Cardiac muscle cell (in vitro differentiated cells and primary cell): ENCODE results near the gene MRI1. TPM values are rescaled to one million over a fixed set of nuclear protein-coding genes. Genes with fewer than 3 reads are reported as not detected.

Experiments used
- DNase-seq, 2 donors: peaks; one replicate each; pipeline versions ENCODE4 v3.0.0 to v3.0.0-alpha.2; 2010 to 2017; ENCODE audit warnings: low read depth in 1 of 2, low spot score in 1 of 2
- H3K27ac ChIP-seq: fragments of 200-600 bp; sonication (generic); 2 replicates; pipeline ENCODE4 v1.5.1; 2016
- H3K27me3 ChIP-seq: fragments of 200-600 bp; sonication (generic); 2 replicates; pipeline ENCODE4 v1.6.0; 2016; ENCODE audit warnings: control low read depth
- H3K36me3 ChIP-seq: fragments of 200-600 bp; sonication (generic); 2 replicates; pipeline ENCODE4 v1.5.1; 2016; ENCODE audit warnings: control low read depth
- H3K4me1 ChIP-seq: fragments of 200-600 bp; sonication (generic); 2 replicates; pipeline ENCODE4 v1.8.1; 2017; ENCODE audit warnings: low read depth, mild to moderate bottlenecking, mixed run types
- H3K4me3 ChIP-seq: fragments of 200-600 bp; sonication (generic); 2 replicates; pipeline ENCODE4 v1.5.1; 2016; ENCODE audit warnings: mild to moderate bottlenecking
- H3K9me3 ChIP-seq: fragments of 200-600 bp; sonication (generic); 2 replicates; pipeline ENCODE4 v1.5.1; 2017; ENCODE audit warnings: low read depth, mild to moderate bottlenecking, control low read depth
- CTCF ChIP-seq: IDR thresholded peaks from 2 replicates; pipeline ENCODE4 v1.5.1; 2012; ENCODE audit warnings: low read depth, mild to moderate bottlenecking, low read length
- polyA plus RNA-seq: library from polyadenylated mRNA; unstranded; fragments of >200 nt; fragmentation: Nextera tagmentation; extraction: Ambion mirVana; gene quantifications from 2 replicates; pipeline ENCODE4 v1.2.1, GENCODE V29; 2016
- total RNA-seq: library from RNA; depleted of rRNA; stranded (reverse); fragments of >200 nt; gene quantifications from 2 replicates; pipeline ENCODE4 v1.2.3, GENCODE V29; 2016

The MRI1 gene
- total and polyA plus RNA-seq, 2 experiments from 2014 or later = 24.8 to 92.4 TPM

- Histone ChIP-seq H3K36me3 (no peaks in the 10 kb centered on the region), H3K4me3 (peak overlapping the region; percentile 66), H3K4me1 (peaks cover 5% of the 10 kb centered on the region), H3K27me3 (no peaks in the 10 kb centered on the region), H3K27ac (no peak overlapping the region), H3K9me3 (no peaks in the 10 kb centered on the region)
- TF ChIP-seq CTCF = no peak
- peak; percentile 25 to 30 for DNase-seq
Measured at GRCh38 chr19:13795595-13796300, 31.4 kb downstream of the MRI1 start.

GRCh38 chr19:13796301-13797057 lies 32.2 kb downstream of the MRI1 start:
- Histone ChIP-seq H3K4me3 (peak overlapping the region; percentile 66), H3K4me1 (peaks cover 5% of the 10 kb centered on the region), H3K27ac (no peak overlapping the region), H3K9me3 (no peaks in the 10 kb centered on the region), H3K36me3 (no peaks in the 10 kb centered on the region), H3K27me3 (no peaks in the 10 kb centered on the region)
- DNase-seq = peak in 1 of 2 donors; percentile 95
- peak; percentile 55 for TF ChIP-seq CTCF

- Histone ChIP-seq H3K4me1 (peaks cover 5% of the 10 kb centered on the region), H3K27me3 (no peaks in the 10 kb centered on the region), H3K4me3 (no peak overlapping the region), H3K27ac (no peak overlapping the region), H3K36me3 (no peaks in the 10 kb centered on the region), H3K9me3 (no peaks in the 10 kb centered on the region)
- TF ChIP-seq CTCF = no peak
- DNase-seq = no peak
Measured at GRCh38 chr19:13797058-13797440, 32.7 kb downstream of the MRI1 start.

- no peak for TF ChIP-seq CTCF
- H3K9me3 ChIP-seq = no peaks in the 10 kb centered on the region
- H3K36me3 ChIP-seq = no peaks in the 10 kb centered on the region
- no peak overlapping the region for H3K4me3 ChIP-seq
- H3K27ac ChIP-seq = no peak overlapping the region
- peaks cover 5% of the 10 kb centered on the region for H3K4me1 ChIP-seq
- no peaks in the 10 kb centered on the region for H3K27me3 ChIP-seq
- DNase-seq = peak in 1 of 2 donors; percentile 93
Measured at GRCh38 chr19:13797870-13798269, 33.5 kb downstream of the MRI1 start.

- Histone ChIP-seq H3K27ac (no peak overlapping the region), H3K4me3 (no peak overlapping the region), H3K36me3 (no peaks in the 10 kb centered on the region), H3K27me3 (no peaks in the 10 kb centered on the region), H3K4me1 (peaks cover 5% of the 10 kb centered on the region), H3K9me3 (no peaks in the 10 kb centered on the region)
- no peak for TF ChIP-seq CTCF
- no peak for DNase-seq
Measured at GRCh38 chr19:13799669-13800068, 35.3 kb downstream of the MRI1 start.
